Fibroblast of the conjunctiva (primary cell): ENCODE results near the gene WIPF2.
"Not testable (repeated sequence)": the region's sequence is repeated elsewhere in the genome, so short reads cannot be mapped to it uniquely, and the experiment has no call there.

Experiments used
- DNase-seq: peaks from one replicate; pipeline ENCODE4 v3.0.0-alpha.2; 2010; ENCODE audit warnings: low read depth

The WIPF2 gene

DNA sequence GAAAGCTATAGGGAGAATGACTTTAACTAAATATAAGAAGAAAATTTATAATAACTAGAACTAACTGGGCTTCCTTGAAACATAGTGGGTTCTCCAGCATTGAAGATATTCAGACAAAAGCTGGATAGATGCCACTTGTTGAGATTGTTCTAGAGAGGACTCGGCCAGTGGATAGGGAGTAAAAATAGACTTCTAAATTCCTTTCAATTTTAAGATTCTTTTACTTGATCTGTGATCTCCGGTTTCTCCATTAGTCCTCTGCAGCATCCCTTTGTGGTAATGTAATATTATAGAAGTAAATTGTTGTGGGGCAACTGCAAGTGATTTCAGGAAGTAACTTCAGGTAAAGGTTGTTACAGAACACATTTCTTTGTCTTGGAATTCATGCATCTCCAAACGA, 79.6 kb downstream of the WIPF2 start:
- no peak for DNase-seq

DNA sequence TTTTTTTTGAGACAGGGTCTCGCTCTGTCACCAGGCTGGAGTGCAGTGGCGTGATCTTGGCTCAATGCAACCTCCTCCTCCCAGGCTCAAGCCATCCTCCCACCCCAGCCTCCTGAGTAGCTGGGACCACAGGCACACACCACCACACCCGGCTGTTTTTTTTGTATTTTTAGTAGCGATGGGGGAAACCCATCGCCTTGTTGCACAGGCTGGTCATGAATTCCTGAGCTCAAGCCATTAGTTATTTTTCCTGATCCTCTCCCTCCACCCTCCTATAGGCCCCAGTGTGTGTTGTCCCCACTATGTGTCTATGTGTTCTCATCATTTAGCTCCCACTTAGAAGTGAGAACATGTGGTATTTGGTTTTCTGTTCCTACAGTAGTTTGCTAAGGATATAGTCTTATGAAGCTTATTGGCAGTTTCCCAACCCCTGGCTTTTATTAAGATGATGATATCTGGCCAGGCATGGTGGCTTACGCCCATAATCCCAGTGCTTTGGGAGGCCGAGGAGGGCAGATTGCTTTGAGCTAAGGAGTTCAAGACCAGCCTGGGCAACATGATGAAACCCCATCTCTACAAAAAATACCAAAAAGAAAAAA, 80.2 kb downstream of the WIPF2 start:
- peak; percentile 66 for DNase-seq

DNA sequence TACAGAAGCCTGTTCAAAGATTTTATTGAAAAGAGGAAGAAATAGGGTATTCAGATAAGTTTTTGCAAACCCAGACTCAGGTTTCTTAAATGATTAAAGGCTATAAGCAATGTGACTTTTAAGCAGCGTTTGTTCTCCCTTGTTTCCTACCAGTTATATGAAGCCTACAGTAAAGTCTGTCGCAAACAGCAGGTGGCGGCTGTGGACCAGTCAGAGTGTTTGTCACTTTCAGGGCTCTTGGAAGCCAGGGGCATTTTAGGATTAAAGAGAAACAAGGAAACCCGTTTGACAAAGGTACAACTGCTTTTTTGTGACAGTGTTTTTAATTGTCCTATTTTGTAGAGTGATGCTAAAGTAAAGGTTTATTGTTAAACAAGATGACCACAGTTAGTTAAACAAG, 82.2 kb downstream of the WIPF2 start:
- DNase-seq = no peak

DNA sequence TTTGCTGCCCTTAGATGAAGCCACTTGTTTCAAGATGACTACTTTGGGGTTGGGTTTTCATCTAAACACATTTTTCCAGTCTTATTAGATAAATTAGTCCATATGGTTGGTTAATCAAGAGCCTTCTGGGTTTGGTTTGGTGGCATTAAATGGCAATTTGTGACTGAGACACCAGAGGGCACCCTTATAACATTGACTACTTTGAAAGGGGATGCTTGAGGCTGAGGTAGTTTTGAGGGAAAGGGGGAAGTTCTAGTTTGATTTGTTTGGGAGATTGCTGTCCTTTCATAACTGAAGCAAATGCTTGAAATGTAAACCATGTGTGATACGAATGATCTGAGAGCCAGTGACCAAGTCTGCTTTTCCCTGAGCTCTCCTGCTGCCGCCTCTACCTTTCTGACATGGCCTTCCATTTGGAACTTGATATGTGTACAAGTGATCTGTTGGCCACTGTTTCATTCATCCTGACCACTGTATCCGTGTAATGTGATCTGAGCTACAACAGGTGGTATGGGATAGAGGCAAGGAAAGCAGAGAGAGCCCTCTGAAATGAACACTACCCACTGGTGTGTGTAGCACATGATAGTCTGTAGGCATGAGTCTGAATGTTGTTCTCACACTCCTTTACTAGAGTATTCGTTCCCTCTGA, 84.0 kb downstream of the WIPF2 start:
- peak; percentile 77 for DNase-seq

DNA sequence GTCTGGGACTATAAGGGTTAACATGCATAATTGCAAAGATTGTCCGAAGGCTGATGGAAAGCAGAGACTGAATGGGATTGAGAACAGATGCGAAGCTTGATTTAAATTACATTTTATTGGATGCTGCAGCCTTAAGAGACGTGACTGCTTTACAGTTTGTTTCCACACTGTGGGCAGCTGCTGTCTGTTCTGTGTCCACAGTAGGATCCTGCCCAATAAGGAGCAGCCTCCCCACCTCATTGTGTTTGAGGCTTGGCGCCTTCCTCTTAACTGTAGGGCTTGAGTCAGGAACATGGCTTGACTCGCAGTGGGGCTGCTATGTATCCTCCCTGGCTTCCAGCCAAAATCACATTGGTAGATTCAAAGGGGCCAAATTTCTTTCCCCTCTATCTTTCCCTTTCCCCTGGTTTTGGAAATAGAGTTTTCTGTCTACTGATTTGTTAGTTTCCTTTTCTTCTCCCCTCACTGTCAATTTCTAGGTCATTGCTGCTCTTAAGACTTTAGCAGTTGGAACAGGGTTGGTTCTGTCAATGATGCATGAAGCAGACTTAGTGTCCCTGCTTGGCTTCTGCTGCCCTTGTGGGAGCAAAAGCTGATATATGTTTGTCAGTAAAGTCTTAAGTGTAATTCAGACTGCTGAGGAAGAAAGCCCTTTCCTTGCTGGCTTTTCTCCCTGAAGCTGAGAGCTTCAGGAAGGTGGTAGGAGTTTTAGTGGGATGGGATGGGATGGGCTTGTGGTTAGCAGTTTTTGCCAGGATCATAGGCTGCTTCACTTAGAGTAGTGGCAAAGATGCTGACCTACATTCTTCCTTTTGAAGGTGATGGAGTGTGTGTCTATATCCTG, 84.8 kb downstream of the WIPF2 start:
- peak; percentile 65 for DNase-seq

DNA sequence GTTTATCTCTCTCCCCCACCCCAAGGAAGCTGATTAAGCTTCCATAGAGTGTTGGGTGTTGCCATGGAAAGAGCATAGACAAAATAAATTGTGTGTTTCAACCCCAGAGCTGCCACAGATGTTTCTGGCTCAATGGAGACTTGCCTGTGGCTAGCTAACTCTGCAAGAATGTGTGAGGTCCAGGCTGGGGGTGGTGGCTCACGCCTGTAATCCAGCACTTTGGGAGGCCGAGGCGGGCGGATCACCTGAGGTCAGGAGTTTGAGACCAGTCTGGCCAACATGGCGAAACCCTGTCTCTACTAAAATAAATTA, 85.4 kb downstream of the WIPF2 start:
- DNase-seq = peak; percentile 77

DNA sequence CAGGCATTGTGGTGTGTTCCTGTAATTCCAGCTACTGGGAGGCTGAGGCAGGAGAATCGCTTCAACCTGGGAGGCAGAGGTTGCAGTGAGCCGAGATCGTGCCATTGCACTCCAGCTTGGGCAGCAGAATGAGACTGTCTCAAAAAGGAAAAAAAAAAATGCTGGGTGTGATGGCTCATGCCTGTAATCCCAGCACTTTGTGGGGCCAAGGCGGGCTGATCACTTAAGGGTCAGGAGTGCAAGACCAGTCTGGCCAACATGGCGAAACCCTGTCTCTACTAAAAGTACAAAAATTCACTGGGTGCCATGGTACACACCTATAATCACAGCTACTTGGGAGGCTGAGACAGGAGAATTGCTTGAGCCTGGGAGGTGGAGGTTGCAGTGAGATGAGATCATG, 85.8 kb downstream of the WIPF2 start:
- DNase-seq = not testable (repeated sequence)

DNA sequence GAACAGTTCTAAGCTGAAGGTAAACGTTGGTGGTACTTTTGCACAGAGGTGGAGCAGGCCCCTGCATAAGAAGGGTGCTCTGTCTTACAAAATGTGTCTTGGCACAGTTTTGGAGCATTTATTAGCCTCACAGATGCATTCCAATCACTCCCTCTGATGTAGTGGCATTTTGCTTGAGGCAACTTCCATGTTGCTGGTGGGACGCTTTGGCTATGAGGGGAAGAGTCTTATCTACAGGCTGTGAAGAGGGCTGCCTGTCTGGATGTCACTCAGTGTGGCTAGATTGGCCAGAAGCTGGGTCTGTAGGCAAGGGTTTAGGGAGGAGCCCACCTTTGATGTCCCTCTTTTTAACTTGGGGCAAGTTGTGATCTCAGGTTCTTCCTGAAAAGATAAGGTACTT, 87.3 kb downstream of the WIPF2 start:
- DNase-seq = no peak

DNA sequence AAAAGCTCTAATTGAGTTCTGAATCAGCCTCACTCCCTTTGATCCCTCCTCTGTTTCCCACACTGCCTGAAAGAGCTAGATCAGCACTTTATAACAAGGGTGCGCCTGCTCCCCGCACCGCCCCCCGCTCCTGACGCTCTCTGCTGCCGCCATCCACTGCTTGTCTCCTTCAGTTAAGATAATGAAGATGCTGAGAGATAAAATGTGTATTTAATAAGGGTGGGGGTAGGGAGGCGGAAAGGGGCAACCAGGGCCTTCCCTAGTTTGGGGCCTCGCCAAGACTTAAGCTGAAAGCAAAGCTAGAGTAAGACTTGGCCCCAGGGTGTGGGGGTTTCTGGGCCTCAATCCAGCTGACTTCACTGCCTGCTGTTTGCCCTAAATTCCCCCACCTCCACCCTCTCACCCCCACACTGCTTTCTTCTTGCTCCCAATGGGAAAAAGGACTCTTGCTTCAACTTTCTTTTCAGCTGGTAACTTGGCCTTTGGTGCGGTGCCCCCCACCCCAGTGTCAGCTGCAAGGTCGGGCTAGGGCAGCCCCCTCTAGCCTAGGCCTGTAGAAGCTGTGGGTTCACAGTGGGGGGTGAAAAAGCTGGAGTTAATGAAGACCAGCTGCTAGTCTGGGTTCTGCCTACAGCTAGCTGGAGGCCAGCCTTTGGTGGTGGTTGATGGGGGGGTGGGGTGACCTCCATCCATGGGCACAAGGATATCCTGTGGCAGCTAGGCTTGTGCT, 88.1 kb downstream of the WIPF2 start:
- DNase-seq = peak; percentile 88

DNA sequence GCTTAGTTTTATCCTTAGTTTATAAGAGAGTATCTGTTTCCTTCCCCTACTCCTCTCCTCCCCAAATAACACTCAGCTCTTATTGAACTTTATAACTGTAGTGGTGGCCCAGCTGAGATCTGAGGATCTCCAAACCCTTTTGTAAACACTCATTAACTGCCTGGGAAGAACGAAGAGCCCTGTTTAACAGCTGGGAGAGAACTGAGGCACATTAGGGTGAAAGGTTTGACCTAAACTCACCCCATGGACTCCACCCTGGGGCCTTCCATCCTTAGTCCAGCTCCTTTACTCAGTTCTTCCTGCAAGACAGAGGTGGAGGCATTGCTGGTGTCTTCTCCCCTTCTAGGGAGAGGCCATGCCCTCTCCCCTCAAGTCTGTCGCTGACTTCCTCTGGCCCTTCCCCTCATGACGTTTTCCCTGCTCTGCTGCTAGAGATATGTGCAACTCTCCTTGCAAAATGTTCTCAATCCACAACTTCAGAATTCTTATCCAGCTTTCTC, 88.7 kb downstream of the WIPF2 start:
- DNase-seq = no peak

DNA sequence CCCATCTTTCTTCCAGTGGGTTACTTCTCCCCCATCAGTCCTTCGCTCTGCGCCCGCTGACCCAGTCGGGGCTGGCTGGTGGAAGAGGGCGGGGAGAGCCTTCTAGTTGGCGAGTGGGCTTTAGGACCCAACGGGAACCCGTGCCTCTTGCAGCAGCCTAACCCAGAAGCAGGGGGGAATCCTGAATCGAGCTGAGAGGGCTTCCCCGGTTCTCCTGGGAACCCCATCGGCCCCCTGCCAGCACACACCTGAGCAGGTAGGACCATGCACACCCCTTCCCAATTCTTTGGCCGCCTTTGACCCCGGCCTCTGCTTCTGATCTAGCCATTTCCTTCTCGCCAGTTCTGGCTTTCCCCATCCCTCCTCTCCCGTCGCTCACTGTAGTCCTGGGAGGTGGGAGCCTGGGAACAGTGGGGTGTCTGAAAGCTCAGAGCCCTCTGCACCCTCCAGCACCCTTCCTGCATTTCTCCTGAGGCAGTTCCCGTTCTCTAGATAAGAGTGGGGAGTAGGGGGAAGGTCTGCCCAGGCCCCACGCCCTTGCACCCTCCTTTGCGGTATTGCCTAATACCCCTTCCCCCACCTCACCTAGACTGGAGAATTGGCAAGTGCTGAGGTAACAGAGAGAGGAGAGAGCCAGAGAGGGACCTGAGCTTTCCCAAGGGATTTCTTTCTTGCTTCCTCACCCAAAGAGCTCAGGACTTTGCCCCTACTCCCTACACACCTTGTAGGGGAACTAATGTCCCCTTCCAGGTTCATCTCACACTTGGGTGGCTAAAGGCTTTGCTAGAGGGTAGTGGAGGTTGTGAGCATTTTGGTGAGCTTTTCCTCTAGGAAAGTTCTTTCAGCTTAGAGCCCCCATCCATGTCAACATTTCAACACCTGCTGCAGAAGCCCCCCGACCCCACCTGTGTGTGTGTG, 90.2 kb downstream of the WIPF2 start, which contains the start of gene RARA:
RARA (plus strand) TSS at position 150 of the 918 bp plus-strand sequence. CDS start 22,039 bp downstream, outside the sequence.
- no peak for DNase-seq

DNA sequence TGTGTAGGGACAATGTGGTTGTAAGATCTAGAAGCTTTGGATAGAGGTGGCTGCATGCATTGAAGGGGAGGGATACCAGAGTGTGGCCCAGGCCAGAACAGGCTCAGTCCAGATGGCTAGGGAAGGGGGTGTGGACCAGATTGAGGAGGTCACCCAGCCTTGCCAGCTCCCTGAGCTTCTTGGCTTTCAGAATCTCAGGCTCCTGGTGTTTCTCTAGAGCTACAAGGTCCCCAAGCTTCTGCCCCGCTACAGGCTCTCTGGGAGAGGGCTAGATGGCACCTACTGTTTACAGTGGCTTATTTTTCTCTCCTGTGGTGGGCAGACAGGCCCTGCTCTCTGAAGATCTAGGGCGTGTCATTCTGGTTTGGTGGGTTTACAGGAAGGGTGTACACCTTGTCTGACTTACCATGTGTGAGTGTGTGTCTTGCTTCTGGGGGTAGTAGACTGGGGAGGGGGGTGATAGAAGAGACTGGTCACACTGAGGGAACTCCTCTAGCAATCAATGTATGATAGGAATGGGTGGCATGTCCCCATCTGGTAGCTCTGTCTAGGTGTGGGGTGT, 90.9 kb downstream of the WIPF2 start:
- no peak for DNase-seq

DNA sequence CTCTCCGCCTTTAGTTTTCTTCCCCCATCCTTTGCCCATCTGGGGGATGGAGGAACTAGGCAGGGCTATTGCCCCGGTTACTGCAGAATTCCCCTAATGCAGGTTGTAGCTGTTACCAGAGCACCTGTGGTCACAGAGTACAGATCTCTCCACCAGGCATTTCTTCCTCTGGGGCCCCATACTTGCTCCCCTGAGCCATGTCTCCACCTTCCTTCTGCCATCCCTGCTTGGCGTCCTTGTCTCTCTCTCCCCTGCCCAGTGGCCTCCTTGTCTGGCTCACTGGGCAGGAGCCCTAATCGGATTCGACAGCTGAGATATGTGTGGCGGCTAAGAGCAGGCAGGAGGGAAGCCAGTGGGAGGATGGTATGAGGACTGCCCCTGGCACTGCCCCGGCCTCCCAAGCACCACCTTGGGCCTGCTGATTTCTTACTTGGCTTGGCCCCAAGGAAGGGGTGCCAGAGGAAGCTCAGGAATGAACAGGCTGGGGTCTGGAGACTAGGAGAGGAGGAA, 91.8 kb downstream of the WIPF2 start:
- DNase-seq = no peak

DNA sequence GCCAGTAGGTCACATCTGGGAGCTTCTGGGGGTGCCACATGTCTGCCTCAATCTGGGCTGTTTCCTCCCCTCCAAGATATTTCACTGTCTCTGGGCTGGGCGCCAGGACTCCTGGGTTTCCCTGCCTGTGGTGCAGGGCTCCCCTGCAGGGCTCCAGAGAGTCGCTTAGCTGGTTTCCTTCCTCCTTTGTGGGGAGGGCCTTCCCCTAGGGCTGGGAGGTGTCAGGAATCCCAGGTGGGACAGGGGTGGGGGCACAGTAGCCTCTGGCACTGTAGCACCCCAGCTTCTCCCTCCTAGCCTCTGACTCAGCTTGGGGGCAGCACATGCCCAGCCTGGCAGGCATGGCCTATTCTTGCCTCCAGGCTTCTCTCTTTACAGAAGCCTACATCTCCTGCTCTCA, 92.5 kb downstream of the WIPF2 start:
- DNase-seq = no peak

DNA sequence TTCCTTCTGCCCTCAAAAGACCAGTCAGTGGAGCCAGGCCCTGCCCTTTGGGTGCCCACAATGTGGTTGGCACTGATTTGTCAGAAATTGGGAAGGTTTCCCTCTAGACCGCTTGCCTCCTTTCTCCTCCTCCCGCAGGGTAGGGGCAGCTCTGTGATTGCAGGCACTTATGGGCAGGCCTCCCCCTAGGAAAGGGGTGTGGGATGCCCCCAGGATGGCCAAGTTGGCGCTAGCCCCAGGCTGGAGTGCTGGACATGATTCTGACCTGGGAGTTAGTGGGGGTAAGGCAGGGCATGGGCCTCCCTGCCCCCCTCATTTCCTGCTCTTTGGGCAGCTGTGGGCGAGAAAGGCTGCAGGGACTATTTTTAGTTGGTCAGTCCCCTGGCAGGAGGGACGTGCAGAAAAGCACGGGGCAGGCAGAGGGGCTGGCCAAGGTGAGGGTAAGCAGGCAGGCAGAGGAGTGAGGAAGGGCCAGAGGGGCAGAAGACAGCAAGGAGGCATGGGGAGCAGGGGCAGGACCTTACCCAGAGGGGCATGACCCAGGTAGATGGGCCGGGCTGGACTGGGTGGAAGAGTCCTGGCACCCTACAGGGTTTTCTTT, 93.1 kb downstream of the WIPF2 start:
- DNase-seq = no peak

DNA sequence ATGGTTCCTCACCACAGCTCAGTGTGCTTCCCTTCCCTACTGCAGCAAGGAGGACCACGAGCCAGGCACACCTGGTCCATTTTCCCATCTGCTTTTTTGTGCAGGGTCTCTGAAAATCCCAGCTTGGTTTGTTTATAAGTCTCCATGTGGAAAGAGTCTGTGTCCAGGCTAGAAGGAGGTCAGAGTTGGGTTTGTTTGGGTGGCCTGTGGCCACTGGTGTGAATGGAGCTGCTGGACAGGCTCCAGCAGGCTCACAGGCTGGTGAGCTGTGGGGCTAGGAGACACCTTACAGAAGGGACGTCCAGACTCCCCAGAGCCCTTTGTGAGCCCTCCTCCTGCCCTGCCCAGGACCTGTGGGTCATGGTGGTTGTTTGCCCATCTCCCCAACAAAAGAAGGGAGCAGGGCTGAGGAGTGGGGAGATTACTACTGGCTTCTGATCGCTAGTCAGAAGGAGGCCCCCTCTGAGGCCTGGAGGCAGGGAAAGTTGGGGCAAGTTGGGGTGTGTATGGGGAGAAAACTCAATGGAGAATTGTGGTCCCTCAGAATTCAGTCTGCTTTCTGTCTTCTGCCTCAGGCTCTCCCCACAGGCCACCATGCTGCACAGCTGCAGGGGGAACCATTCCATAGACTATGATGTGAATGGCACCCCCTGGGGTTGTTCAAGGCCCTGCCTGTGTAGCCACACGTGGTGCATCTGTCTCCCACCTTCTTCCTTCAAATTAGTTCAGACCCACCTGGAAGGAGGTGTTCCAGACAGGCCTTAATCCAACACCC, 94.0 kb downstream of the WIPF2 start:
- DNase-seq = no peak

DNA sequence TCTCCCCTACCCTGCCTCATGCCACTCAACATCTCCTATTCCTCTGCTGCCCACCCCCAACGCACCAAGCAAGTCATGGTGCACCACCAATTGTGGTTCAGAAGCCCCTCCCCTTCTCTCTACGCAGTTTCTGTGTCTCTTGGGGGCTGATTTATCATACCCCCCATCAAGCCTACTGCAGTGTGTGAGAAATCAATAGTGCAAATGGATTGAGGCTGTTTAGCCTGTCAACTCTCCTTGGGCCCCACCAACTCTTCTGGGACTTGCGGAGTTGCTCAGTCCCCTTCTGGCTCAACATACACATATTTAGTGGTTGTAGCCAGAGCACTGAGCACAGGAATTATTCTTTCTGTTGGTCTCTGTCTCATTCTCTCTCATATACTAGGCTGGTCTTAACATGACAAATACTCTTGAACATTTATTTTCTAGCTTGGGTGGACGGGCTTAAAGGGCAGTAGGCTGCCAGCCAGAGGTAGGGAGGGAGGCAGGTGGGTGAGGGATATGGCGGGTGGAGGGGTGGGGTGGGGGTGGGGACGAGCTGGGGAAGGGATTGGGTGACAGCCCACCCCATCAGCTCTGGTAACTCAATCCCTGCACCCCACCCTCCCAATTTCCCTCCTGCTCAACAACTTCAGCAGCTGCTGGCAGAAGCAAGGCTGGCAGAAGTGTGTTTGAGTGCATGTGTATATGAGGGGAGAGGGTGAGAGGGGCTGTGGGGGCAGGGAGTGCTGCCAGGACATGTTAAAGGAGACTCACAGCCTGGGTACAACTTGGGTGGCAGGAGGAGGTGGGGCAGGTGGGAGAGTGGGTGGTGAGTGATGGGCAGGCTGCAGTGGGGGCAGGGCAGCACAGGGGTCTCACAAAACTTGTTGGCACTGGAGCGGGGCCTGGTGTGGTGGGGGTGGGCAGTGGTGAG, 94.8 kb downstream of the WIPF2 start:
- DNase-seq = no peak

DNA sequence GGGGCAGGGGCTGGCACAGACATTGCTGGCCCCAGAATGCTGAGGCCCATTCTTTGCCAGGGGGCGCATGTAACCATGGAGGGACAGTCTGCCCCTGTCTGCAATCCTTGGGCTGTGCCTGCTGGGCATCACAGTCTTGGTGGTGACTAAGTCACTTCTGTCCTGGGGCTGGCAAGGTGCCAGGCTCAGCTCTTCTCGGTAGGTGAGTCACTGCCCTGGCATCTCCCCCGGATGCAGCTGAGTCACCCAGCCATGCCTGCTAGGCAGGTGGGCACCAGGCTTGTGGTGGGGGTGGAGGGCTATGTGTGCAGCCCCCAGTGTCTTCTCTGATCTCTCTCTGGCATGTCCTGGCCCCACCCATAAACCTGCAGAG, 95.5 kb downstream of the WIPF2 start:
- peak; percentile 76 for DNase-seq

DNA sequence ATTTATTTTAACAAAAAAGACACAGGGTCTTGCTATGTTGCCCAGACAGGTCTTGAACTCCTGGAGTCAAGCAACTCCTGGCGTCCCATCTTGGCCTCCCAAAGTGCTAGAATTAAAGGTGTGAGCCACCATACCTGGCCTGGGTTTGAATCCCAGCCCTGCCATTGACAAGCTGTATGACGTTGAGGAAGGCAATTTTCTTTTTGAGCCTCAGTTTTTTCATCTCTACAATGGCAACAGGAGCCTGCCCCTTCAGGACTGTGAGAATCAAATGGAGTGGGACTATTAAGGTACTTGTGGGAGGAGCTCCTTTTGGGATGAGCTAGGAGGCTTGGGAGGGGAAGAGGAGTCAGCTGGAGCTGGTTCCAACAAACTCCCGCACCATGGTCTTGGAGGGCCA, 96.1 kb downstream of the WIPF2 start:
- no peak for DNase-seq
